Measurements from ENCODE around the gene FAM156A.
"Not testable (repeated sequence)": the region's sequence is repeated elsewhere in the genome, so short reads cannot be mapped to it uniquely, and the experiment has no call there.

The FAM156A gene, protein sequence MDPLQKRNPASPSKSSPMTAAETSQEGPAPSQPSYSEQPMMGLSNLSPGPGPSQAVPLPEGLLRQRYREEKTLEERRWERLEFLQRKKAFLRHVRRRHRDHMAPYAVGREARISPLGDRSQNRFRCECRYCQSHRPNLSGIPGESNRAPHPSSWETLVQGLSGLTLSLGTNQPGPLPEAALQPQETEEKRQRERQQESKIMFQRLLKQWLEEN

DNA sequence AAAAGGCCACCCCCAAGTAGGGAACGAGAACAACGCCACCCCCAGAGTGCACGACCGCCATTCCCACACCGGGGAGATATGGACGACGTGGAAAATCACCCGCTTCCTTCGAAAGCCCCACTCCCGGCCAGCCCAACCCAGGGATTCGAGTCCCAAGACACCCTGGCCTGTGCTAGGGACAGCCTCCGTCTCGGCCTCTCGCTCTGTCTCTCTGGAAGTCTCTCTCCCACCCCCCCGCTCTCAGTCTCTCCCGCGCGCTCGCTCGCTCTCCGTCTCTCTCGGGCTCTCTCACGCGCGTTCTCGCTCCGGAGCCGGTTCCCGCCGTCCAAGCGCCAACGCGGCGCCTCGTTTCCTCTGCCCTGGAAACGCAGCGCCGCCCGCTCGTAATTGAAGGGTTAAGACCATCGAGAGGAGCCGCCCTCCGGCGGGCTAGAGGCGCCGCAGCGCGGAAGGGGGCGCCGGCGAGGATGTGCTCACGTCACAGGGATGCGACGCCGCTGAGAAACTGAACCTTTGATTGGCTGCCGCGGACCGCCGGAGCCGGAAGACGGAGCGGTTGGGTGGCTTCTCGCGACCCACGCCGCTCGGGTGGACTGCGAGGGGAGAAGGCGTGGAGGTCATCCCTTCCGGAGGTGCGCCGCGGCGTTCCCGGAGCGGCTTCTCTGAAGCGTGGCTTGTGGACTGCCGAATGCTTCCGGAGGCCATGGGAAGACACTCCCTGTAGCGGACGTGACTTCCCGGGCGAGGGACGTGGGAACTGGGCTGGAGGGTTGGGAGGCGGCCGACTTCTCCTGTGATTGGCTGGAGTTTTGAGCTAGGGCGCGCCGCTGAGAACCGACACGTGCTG, at the start of gene FAM156A:
Gene FAM156A (minus strand): TSS at position 406 of the 847 bp plus-strand sequence. CDS start 9,930 bp downstream, outside the sequence.
- not testable (repeated sequence) for DNase-seq (ENCODE audit: low read depth in 2 of 2)

DNA sequence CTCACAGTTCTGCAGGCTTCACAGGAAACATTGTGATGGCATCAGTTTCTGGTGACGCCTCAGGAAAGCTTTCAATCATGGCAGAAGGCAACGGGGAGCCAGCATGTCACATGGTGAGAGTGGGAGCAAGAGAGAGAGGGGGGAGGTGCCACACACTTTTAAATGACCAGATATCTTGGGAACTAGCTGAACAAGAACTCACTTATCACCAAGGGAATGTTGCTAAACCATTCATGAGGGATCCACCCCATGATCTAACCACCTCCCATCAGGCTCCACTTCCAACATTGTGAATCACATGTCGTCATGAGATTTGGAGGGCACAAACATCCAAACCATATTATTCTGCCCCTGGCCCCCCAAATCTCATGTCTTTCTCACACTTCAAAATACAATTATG, 47.0 kb upstream of the FAM156A start:
- DNase-seq (ENCODE audit: low read depth in 2 of 2) = no peak

DNA sequence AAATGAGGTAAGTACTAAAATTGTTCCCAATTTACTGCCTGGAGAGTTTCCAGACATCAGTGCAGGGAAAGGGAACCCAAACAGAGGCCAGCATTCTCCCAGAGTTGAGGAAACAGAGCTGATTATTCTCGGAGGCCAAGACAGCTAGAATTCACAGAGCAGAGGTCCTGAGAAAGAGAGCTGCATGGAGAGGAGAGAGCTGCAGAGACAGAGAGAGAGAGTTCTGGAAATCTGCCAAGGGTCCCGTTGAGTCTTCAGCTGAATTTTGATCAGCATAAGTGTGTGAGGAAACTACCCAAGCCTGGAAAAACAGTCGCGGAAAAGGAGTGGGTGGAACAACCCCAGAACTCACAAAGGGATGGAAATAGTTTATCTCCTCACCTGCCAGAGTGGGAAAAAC, 46.5 kb upstream of the FAM156A start:
- DNase-seq (ENCODE audit: low read depth in 2 of 2) = no peak

DNA sequence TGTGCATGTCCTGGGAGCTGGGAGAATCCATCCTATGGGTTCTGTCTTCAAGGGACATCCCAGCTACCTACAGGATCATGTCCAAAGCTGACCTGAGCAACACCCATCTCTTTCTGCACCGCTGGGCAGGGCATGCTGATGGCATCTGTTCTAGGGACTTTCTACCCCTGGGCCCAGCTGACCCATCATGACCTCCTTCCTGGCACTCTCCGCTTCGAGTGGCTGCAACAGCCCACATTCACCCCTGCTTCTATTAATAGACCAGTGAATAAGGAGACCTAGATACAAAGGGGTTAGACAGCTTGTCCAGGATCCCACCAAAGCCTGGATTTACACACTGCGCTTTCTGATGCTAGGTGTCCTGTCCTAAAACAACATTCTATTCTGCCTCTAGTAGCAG, 45.7 kb upstream of the FAM156A start:
- DNase-seq (ENCODE audit: low read depth in 2 of 2) = no peak

DNA sequence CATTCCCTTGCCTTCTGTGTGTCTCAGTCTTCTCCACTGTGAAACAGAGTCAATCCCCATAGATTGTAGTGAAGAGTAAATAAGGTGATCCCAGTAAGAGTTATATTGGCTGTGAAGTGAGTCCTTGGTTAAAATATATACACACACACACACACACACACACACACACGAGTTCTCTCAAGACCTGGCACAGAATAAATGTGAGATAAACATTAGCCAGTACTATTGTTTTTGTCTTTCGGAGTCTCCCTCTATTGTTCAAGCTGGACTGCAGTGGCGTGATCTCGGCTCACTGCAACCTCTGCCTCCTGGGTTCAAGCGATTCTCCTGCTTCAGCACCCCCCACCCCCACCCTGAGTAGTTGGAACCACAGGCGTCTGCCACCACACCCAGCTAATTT, 44.8 kb upstream of the FAM156A start:
- no peak for DNase-seq (ENCODE audit: low read depth in 2 of 2)

DNA sequence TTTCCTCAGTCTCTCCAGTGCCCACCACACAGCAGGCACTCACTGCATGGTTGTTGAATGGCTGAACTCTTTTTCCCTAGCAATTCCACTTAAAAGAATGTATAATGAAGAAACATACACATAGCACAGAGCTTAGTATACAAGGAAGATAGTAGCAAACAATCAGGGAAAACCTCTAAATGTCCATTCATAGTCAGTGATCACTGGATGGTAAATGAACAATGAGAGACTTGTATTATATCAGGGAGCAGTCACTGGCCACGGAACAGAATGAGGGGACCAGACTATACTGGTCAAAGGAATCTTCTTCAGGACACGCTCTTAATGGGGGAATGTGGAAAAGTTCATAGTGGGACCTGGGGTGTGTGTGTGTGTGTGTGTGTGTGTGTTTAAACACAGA, 43.6 kb upstream of the FAM156A start:
- no peak for DNase-seq (ENCODE audit: low read depth in 2 of 2)

DNA sequence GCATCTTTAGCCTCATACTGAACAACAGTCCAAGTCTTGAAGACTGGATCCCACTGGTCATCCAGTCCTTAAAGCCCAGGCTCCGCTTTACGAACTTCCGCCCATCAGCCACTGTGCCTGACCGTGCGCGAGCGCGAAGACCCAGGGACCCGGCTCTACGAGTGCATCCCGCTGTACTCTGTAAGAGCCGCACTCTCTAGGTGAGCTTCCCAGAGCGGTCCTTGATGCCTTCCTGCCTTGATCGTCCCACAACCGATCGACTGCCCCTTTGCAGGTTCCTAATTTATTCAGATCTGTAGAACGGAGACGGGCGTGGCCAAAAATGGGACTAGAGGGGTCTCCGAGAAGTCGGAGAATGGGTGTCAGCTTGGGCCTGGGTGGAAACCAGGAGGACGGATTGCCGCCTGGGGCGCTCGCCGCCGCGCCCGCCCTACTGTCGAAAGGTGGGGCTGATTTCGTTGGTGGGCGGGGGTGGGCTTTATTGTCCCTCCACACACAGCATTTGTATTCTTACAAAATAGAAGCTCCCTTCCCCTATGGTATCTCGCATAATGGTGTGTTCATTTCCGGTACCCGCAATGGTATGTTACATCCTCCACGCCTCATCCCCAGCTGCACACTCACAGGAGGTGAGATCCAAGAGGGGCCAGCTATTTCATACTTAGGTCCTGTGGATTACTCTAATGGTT, 42.3 kb upstream of the FAM156A start:
- DNase-seq (ENCODE audit: low read depth in 2 of 2) = no peak

DNA sequence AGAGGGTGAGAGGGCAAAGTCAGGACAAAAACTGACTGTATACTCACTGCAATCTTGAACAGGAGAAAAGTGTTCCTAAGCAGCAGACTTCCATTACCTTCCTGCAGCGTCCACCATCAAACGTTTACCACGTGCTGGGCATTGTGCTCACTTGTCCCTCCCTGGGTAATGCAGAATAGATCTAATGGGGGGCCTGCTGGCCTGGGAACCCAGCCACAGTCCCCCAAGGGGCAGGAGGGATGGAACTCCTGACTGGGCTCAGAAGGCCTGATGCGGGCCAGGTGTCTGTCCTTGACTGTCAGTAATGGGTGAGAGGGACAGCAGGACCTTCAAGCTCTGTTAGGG, 37.6 kb upstream of the FAM156A start:
- DNase-seq (ENCODE audit: low read depth in 2 of 2) = no peak

DNA sequence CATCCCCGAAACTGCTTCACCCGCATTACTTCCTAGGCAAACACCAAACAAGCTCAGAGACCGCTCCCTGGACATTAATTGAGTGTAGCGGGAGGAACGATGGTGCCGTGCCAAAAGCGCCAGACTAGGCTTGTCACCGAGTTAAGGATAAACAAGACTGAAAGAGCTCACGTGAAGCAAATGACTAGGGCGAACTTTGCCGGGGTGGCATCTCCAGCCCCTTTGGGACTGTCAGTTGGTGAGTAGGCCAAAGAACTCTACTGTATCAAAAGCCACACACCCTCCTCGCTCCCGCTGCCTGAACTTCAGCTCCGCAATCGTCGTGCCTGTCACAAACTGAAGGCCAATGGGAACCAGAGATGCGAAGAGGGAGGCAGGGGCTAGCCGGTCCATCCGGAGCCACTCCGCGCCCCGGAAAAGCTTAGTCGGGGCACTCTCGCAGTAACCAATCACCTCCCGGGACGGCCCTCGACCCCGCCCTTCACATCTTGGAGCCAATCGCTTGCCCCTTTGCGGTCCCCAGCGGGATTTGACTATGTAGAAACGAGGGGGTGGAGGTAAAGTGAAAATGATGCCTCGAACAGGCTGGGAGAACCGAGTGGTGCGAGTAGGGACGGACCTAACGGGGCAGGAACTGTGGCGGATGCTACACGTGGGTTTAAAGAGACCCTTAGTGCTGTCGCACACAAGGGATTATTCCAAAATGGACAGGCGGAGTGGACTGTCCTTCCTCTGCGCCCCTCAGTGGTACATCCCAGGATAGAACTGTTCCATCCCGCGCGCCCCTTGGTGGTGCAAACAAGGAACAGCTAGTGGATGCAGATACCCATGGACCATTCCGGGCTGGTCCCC, 37.0 kb upstream of the FAM156A start:
- peak; percentile 87 for DNase-seq (ENCODE audit: low read depth in 2 of 2)

DNA sequence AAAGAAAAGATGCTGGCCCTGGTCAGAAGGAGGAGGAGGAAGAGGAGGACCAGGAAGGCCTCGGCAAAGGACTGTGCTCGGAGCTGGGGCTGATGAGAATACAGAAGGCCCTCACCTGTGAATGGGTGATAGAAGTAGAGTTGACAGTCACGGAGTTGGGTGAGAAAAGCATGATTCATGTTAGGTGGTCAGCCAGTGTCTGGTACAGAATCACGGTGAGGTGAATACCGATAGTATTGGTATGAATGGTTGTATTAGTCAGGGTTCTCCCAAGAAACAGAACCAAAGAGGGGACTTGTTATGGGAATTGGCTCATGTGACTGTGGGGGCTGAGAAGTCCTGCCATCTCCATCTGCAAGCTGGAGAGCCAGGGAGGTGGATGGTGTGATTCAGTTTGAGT, 32.5 kb upstream of the FAM156A start:
- DNase-seq (ENCODE audit: low read depth in 2 of 2) = no peak

DNA sequence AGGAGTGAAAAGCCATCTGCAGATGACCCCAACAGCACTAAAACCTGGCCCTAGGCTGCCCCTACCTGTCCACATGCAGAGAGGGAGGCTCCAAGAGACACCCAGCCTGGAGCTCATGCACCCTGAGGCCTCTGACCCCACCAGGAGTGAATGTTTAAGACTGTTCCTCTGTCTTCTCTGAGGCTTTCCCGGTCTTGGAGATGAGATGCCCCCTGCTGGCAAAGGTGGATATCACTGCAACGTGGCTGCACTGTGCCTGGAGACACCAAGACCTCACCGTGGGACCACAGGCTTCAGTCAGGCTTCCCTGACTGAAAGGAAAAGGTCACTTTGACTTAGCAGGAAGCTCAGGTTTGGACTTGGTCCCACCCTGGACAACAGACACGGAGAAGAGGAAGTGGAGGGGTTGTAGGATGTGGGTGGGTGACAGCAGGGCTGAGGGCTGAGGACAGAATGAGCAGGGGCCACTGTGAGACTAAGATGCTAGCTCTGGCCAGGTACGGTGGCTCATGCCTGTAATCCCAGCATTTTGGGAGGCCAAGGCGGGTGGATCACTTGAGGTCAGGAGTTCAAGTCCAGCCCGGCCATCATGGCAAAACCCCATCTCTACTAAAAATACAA, 31.8 kb upstream of the FAM156A start:
- peak in 1 of 2 experiments; percentile 8 for DNase-seq (ENCODE audit: low read depth in 2 of 2)

DNA sequence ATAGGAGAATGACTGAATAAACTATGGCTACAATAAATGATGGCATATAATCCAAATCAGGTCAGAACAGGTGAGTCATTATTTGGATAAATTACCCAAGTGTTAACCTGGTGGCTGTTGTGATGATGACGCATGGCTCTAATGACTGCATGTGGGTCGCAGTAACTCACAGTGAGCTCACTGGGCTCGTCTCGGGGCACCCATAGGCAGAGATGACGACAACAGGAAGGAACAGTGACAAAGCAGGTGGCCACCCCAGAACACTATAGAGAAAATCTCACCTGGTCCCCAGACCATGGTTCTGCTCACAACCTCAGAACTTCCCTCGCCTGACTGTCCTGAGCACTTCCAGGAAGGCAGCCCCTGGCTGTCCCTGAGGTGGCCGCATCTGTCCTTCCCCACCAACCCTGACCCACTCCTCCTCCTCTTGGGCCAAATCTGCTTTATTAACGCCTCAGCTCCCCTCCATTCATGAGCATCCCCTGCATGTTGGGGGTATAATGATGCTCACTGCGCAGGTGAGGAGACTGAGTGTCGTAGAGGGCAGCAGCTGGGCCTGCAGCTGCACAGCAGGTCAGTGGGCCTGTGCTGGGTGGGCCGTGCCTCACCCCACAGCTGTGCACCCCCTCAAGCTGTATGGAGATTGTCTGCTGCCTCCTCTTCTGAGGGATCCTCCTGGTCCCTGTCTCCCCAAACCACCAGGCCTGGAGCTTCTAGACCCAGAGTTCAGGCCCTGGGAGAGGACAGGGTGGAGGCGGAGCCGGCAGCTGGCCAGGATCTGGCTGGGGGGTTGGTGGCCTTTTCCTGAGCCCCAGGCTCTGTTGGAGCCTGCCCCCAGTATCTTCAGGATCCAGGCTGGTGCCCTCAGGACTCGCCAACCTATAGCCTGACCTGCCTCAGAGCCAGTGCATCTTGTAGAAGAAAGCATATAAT, 30.9 kb upstream of the FAM156A start:
- no peak for DNase-seq (ENCODE audit: low read depth in 2 of 2)

DNA sequence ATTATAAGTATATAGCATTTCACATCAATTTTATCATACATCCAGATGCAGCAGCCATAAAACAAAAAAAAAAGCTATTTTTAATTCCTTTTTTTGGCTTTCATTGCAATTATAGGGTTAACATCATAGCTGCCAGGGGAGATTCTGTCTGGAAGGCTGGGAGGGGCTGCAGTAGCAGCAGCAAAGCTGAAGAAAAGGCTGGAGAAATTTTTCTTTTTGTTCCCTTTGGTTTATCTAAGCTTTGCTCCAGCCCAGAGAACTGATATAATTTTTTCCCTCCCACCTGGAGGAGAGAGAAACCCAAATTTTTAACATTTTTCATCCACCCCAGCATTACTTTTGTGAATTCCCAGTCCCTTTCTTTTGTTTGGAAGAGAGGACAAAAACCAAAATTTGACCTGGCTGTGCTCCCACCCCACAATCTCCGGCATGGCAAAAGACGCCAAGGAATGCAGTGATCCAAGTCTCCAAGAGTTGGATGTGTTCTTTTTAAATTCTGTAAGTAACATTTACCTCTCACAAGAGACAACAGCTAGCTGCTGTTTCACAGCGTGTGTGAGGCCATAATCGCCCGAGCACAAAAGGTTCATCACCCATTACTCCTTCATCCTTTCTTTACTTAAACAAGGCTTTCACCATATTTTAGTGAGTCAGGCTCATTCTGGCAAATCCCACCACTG, 25.1 kb upstream of the FAM156A start:
- DNase-seq (ENCODE audit: low read depth in 2 of 2) = no peak

DNA sequence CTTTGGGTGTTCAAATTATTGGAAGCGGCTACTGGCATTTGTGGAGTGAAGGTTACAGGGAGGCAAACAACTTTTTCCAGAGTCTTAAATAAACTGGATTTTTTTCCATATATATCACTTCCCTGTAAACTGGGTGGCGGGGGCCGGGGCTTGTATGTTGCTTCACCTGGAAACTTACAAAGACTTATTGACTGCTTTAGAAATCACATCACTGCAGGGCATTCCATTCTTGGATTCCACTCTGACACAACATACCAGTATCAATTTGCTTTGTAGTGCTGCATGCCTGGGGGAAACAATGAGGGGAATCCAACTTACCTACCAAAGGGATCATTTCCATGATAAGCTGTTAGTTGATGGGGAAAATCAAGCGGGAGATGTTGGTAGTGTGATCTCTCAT, 21.7 kb upstream of the FAM156A start:
- no peak for DNase-seq (ENCODE audit: low read depth in 2 of 2)

DNA sequence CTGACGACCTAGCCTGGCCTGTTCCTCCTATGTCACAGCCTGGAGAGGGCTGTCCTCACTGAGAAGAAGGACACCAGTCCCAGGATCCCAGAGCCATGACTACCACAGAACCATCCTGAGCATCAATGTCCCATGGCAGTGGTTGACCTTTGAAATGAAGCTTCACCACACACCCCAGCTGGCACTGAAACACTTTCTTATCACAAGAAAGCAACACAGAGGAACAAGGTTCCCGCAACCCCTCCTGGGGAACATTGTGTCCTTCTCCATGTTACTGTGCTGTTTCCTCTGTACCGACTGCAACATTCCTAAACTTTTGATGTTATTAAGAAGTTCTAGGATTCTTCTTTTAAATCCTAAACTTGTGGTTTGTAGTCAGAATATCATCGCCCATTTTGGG, 21.2 kb upstream of the FAM156A start:
- no peak for DNase-seq (ENCODE audit: low read depth in 2 of 2)

DNA sequence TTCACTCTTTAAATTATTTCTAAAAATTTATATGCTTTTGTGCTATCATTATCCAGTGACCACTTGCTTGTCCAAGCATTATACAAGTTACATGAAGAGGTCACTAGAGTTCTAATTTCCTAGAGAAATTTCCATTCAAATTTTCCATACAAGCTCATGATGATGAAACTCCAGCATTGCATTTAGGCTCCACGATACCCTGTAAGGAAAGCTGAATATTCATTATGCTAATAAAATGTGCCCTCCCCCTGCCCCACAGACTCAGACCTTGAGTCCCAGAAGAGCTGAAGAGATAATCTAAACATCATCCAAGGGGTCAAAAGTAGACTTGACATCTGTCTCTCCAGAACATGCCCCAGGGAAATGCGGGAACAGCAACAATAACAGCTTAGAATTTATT, 19.6 kb upstream of the FAM156A start:
- DNase-seq (ENCODE audit: low read depth in 2 of 2) = no peak

DNA sequence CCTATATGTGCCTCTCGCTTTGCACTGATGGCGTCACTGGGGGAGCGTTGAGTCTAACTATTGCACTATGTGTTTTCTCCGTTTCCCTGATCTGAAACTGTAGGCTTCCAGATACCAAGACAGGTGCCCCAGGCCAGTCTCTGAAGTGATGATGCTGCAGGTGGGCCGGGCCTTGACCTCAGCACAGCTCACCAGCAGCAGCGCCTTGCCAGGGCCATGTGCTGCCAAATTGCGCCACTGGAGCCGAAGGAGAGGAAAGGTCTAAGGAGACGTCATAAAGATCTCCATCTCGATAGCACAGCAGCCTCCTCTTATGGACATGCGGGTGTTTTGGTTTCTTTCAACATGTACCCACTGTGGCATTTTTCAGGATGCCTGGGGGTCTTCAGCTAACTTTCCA, 17.3 kb upstream of the FAM156A start:
- DNase-seq (ENCODE audit: low read depth in 2 of 2) = not testable (repeated sequence)

DNA sequence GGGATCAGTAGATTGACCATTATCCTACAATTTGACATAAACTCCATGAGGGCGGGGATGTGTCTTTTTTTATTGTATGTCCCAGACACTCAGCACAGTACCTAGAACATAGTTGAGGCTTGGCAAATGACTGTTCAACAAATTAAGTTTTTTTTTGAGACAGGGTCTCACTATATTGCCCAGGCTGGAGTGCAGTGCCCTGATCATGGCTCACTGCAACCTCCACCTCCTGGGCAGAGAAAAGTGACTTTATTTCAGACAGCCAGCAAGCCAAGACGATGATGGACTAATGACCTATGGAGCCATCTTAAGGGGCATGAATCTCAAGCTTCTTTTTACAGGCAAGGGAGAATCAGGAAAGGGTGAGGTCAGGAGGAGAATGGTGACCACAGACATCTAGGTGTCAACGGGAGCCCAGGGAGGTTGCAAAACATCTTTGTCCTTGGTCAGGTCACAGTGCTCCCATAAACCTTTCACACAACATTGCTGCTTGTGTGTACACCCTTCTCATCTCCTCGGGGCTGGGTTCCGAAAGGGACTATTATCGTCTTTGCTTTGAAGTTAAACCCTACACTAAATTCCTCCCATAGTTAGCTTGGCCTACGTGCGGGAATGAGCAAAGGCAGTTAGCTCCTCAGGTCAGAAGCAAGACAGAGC, 16.1 kb upstream of the FAM156A start:
- DNase-seq (ENCODE audit: low read depth in 2 of 2) = not testable (repeated sequence)

DNA sequence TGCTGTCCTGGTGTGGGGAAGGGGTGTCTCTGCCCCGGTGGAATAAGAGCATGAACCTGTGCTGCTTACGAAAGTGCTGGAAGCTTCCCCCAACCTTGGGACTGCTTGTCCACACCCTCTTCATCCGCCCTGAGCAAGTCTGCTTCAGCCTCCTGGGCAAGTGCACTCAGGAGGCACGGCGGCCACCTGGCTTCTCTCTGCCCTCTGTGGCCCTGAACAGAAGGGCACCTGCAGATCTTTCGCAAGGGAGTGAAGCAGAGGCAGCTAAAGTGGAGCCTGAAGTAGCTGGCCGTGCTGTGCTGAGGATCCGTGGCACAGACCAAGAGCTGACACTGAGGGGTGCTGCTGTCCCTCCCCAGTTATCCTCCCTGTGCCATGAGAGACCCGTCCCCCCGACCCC, 9.6 kb upstream of the FAM156A start:
- not testable (repeated sequence) for DNase-seq (ENCODE audit: low read depth in 2 of 2)

Measured in fibroblast of skin of left biceps (primary cell).